OCI-LY3 (cell line): ENCODE results near the gene TSEN54.

Source experiments
- CTCF ChIP-seq: fragments of 200-600, 300-600 bp; sonication (generic); IDR thresholded peaks from 2 replicates; pipeline ENCODE4 v1.5.1; 2014; ENCODE audit warnings: antibody characterized with exemption, low read length, low read depth
- EZH2phosphoT487 ChIP-seq: fragments of 200-600 bp; shearing (Covaris generic); IDR thresholded peaks from 2 replicates; pipeline ENCODE4 v1.6.1; 2018; ENCODE audit warnings: antibody characterized with exemption, mixed run types, low read depth

- TF ChIP-seq CTCF (no peak), EZH2phosphoT487 (no peak)
Observed at GRCh38 chr17:75494326-75494877, 21.9 kb upstream of the TSEN54 start.
